ENCODE measurements around the gene GLP1R.
A peak's percentile ranks its signal among the peaks of the same experiment; 100 is the strongest.

The GLP1R gene

DNA sequence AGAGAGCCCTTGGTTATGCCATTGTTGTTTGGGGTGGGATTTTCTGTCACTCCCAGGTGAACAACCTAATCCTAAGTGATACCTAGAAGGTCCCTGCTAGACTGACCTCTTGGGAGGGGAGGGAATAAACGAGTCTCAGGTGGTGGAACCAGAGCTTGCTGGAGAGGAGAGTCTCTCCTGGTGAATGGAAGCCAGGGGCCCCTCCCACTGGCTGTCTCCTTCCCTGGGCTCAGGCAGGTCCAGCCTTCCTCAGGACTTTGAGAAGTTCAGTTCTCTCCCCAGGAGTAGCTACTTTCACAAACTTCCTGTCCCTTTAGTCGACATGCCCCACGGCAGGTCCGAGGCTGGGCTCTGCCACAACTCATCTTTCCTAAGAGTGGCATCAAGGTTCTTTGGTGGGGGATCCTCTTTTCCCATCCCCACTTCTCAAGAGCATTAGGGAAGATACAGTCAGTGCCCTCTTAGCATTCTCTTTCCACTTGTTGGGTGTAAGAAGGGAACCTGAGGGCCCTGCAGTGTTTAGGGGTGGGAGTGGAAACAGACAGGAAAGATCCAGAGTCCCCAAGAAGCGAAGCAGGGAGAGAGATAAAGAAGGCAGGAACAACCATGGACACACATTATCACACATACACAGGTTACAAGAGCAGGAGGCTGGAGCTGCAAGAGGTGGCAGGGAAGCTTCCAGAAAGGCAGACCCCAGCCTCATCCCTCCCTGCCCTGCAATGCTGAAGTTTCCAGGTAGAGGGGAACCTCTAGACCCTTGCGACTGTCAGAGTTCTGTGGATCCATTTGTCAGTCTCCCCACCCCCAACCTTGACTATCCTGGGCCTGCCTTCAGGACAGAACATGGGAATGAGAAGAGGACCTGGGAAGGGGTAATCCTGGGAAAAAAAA lies 900 bp upstream of the GLP1R start:
- no peak for DNase-seq

DNA sequence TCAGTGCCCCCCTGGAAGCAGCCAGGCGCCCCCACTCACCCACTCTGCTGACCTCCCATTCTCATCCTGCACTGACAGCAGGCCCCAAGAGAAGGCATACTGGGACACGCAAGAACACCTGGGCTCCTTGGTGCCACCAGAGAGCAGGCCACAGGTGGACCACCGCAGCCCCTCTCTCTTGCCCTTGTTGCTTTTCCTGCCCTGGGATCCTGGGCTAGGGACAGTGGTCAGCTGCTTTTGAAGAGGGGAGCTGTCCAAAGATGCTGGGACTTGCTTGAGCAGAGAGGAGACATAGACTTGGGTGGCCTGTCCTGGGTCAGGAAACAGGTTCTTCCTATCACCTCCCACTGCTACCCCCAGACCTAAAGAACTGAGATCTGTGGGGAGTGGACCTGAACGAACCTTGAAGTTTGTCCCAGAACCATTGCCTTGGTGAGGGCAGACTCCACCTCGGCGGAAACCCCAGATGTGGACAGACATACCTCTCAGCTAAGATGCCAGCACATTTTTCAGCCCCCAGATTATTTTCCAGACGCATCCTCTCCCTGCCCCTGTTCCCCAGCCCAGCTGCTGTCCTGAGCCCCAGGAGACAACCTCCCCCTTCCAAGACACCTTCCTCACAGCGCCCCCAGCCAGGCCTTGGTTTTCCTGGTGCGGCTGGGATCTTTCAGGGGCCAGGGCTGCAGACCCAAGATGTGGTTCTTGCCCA lies 1.1 kb downstream of the GLP1R start:
- DNase-seq = no peak

DNA sequence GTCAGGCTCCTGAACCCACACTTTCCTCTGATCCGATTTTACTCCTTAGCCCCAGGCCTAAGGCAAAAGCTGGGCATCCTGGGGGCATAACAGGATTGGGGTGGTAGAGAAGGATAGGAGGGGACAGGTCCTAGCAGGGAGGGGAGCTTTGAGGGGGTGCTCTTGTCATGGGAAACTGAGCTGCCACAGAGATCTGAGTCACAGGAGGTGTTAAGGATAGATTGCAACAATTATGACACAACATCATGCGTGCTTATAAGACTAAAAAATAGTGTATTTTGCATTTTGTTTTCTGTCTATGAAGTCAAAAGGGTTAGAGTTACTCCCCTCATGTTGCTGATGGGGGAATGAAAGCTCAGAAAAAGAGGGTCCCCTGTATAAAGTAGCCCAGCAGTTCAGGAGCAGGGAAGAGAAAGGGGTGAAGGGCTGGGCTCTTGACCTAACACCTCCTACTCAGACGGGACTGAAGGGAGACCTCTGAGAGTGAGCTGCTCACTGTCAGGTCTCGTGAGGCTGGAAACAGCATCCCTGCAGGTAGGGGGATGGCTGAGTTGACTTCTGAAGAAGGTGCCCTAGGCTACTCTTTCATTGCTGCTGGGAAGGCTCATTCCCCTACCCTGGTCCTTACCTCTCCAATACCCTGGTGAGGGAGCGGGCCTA lies 2.0 kb downstream of the GLP1R start:
- no peak for DNase-seq

DNA sequence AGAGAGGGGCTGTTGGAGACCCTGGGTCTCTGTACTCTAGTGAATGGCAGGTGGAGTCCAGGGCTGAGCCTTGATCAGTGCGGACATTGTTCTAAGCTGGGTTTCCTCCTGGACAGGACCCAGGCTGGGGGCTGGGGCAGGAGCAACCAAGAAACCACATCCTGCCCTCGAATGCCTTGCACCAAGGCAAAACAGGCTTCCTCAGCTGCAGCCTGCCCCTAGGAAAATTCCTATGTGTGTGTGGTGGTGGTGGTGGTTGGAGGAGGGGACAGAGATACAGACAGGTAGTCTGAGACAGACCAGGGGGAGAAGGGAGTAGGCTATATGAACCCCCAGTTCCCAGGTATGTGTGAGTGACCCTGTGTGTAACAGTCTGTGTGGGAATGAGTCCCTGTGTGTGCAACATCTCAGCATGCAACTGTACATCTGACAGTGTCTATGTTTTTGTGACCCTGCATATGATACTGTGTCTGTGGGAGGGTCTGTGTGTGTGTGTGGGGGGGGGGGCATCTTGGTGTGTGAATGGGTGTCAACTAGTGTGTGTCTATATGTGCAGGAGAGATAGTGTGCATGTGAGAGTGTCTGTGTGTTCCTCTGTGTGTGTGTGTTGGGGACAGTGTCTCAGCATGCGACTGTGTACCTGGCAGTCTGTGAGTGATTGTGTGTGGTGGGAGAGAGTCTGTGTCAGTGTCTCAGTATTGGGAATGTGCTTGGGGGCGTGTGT lies 3.0 kb downstream of the GLP1R start:
- DNase-seq = no peak

DNA sequence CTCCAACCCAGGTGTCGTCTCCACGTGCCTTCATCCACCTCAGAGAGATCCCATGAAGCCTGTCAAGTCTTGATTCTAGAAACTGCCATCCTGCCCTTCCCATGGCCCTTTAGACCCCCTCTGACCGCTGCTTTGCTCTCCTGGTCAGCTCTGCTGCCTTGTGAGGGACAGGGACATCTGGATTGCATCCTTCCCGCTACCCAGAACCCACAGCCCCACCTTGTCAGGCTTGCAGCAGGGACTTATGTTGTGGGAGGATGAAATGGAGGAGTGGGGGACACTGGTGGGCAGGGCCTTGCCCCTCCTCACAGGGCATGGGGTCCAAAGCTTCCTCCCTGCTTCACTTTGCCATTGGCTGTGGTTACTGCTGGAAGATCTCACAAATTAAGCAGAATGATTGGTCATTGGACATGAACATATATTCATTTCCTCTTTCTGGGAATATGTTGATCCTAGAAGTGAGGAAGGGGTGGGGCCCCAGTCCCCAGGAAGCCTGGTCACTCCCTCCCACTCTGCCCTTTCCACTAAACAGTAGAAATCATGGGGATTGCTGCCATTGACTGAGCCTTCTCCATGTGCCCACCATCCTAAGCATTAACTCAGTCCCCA lies 4.5 kb downstream of the GLP1R start:
- DNase-seq = no peak

DNA sequence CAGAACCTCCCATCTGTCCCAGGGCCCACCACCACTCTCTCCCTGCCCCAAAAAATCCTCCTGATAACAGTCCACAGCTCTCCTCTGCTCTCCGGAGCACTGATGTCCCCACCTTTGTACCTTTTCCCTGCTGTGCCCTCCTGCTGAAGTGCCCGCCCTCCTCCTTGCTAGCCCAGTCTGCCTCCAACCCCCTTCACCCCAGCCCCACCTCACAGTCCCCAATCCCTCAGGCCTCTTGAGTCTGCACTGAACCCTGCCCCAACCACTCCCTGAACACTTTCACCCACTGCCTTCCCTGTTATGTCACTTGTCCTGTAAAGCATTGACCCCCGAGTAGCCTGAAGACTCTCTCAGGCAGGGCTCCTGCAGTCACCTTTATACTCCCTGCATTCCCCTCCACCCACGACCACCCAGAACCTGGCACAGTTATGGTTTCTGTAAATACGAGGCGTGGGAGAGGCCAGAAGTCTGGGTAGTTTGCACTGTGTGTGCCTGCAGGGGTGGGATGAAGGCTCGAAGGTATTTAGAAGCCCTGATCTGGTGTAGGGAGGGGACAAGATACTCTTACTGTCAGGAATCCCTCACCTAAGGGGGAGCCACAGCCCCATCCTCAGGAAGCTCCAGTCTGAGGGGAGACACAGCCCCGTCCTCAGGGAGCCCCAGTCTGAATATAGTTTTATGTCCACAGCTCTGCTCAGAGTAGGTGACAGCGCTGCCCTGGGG lies 5.4 kb downstream of the GLP1R start:
- DNase-seq = no peak

DNA sequence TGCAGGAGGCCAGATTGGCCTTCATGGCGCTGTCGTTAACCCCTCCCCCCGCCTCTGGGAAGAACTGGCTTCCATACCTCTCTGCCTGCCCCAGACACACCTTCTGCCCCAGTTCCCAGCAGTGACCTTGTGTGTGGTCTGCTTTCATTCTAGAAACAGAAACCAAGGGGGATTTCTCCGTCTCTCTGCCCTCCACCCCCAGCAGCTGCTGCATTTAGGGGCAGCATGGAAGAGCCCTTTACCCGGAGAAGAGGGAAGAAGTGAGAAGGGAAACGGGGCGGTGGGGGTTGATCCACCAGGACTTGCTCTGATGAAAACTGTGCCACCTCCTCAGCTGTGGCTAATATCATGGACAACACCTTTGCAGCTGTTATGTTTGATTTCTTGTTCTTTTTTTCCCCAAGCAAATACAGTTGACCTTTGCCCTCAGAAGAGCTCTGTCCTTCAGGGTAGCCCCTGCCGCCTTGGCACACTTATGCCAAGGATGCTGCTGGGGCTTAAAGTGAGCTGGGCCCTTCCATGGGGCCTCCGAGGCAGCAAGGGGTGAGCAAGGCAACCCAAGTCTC lies 6.1 kb downstream of the GLP1R start:
- no peak for DNase-seq

DNA sequence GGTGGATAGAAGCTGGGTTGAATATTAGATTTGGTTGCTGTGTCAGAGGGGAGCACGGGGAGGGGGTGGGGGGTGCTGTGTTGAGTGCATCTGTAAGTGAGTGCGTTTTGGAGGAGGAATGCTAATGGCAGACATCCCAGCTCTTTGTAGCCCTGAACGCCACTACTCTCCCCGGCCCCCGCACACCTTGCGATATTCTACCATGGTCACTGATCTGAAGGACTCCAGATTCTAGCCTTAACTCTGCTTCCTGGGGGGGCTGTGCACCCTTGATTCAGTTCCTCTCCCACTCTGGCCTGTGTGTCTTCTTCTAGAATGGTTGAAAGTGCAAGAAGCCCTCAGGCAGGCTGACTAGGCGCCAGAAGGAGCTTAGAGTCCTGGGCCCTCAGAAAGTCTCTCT lies 7.1 kb downstream of the GLP1R start:
- no peak for DNase-seq

DNA sequence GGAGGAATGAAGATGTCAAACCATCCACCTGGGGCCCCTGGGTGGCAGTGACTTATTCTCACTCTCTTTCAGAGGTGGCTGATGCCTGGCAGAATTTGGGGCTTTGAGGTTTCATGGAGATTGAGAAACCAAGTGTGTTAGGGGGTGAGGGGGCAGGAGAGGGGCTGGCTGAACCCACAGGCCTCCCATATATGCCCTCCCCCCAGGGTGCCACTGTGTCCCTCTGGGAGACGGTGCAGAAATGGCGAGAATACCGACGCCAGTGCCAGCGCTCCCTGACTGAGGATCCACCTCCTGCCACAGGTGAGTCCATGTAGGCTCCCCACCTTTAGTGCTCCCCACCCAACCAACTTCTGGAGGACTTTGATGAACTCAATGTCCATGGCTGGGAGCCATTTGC lies 7.6 kb downstream of the GLP1R start:
- no peak for DNase-seq

DNA sequence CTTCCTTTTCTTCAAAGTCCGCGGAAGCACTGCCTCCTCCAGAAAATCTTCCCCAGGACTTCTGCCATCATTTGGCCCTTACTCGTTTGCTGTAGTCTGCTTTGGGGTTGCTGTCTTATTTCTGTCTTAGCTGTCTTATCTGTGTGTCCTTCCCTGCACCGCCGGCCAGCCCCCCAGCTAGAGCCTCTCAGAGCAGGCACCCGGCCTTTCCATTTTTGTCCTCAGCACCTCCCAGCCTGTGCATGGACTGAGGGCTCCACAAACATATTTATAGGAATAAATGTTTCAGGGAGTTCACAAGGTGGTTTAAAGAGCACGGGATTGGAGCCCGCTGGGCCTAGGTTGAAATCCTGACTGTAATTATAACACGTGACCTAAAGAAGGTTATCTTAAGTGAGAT lies 8.1 kb downstream of the GLP1R start:
- DNase-seq = no peak

DNA sequence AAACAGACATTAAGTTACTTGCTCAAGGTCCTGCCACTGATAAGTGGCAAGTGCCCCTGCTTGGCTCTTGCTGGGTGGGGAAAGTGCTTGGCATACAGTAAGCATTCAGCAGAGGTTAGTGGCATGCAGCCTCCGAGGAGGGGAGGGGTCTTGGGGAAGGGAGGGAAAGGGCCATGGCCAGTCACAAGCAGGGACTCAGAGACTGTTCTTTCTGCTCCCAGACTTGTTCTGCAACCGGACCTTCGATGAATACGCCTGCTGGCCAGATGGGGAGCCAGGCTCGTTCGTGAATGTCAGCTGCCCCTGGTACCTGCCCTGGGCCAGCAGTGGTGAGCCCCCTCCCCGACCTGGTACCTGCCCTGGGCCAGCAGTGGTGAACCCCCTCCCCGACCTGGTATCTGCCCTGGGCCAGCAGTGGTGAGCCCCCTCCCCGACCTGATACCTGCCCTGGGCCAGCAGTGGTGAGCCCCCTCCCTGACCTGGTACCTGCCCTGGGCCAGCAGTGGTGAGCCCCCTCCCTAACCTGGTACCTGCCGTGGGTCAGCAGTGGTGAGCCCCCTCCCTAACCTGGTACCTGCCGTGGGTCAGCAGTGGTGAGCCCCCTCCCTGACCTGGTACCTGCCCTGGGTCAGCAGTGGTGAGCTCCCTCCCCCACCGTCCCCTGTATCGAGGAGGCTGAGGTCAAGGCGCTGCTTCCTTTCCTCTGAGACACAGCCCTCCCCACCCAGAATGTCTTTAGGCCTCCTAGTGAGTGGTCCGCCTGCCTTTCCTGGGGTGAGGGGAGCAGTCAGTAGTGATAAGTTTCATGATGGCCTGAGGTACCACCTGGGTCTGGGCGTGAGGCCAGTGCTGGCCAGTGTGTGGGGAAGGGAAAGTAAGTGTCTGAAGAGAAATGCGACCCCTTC lies 8.9 kb downstream of the GLP1R start:
- no peak for DNase-seq

DNA sequence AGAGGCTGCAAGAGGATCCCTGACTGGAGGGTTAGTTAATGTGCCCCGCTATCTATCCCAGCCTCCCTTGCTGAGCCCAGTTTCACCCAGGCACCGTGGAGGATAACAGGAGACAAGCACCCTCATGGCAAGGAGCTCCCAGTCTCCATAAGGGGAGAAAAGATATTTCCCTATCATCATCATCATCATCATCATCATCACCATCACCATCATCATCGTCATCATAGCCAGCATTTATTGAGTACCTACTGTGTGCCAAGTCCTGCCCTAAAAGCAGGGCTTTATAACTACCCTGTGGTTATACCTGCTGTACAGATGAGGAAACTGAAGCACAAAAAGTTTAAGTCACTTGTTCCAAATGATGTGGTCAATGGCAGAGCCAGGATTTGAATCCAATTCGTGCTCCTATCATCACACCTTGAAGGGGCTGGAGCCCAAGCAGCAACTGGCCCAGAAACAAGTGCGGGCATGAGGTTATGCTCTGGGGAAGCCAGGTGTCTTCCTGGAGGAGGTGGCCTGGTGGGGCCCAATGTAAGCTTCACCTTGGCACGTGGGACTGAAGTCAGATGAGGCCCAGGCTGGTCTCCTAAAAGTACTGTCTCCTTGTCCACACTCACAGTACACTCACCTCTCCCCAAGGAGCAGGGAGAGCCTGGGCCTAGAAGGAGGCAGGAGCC lies 10.0 kb downstream of the GLP1R start:
- no peak for DNase-seq

DNA sequence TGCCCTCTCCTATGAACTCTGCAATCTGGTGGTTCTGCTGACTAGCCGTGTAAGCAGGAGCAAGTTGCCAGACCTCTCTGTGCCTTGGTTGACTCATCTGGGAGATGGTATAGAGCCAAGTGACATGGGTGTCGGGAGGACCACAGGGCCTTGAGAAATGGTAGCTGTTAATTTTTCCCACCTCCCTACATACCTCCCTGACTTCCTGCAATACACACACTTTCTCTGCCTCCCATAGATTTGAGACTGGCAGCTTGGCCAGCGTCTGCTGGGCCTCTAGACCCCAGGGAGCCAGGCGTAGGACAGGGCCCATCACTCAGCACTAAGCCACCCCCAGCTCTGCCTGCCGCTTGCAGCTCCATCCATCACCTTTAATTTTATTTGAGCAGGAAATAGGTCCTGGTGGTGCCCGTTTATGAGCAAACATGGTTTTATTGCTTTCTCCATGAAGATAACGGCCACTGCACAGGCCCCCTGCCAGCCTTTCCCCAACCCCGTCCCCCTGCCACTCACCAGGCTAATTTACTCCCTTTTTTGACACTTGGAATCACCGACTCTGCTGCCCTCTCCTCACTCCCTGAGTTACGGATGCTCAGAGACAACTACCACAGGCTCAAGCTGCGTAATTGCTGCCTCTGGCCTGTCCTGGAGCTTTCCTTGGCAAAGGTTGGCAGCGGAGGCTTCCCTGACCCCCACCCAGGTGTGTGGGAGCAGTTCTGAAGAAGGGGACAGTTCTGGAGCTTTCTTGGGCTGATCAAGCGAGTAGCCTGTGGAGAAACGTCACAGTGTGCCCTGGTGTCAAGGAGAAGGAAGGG lies 11.1 kb downstream of the GLP1R start:
- DNase-seq = peak; percentile 84

DNA sequence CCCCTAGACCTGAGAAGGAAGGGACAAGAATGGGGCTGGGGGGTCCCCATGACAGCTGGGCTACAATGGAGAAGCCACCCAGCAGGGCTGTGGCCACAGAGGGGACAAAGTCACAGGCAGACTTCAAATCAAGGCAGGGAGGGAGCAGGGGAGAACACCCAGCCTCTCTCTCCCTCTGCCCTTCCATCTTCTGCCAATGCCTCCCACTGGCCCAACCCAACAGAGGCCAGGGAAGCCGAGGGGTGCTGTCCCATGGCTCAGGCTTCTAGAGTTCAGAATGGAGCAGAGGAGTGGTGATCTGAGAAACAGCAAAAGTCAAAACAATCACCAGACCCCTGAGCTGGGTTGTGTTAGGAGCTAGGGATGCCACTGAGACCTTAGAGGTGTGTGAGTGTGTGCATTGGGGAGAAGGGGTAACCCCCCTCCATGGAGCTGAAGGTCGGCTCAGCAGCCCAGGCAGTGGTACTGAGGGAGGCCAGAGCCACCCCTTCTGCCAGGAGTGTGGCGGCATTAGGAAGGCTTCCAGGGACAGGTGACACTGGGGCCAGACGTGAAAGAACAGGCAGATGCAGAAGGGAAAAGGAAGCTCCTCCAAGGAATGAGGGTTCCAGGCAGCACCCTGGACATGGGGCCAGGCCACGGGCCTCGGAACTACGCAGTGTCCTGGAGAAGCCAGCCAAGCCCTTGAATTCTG lies 12.0 kb downstream of the GLP1R start:
- no peak for DNase-seq

DNA sequence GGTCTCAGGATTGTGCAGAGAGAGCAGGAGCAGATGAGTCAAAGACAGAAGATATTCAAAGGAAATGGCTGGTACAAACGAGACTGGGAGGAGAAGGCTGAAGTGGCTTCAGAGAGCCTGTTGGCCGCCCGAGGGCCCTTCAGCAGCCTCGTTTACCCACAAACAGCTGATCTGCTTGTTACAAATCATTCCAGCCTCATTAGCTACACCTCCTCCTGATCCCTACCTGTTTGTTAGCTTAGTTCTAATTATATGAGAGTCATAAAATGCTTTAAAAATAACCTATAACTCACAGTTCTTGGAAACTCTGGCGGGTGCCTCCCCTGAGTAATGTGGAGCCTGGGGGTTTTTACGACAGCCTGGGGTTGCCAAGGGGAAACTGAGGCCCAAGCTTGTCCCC lies 12.6 kb downstream of the GLP1R start:
- no peak for DNase-seq

DNA sequence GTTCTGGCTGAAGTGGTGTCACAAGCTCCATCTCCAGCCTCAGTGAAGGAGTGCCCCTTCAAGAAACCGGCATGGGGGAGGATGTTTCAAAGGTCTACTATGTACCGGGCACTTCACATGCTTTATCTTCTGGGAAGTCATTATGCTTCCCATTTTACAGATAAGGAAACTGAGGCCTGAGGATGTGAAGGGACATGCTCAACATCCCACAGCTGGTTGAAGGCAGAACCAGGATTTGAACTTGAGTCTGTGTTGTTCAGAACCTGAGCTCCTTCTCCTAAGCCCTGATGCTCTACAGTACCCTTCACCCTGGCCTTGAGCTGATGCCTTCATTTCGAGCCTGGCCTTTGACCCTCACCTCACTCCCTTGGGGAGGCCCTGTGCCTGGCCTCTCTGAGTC lies 13.0 kb downstream of the GLP1R start:
- no peak for DNase-seq

DNA sequence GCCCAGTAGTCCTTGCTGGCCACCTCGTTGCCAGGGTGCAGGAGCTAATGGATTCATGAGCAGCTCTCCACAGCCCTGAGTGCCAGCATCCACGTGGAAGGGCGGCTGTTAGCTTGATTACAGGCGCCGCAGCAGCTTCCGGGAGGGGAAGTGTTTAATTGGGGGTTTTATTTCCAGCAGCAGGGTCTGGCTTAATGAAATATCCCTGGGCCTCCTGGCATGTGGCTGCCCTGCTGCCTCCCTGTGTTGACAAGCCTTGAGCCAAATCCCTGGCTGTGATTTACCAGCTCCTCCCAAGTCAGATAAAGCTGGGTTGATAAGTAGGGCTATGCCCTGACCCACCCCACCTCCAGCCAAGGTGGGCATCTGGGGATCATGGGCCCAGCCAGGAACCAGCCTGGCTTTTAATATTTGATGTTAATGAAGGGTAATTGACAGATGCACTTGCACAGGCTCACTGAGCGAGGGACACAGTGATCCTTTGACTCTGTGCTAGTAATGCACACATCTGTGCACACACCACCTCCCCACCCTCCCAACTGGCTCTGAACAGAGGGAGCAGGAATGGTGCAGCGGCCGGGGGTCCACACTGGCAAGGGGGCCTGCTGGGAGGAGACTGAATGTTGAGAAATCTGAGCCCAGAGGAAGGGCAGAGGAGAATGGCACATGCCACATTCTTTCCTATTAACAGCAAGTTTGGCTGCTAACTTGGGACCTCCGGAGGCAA lies 13.6 kb downstream of the GLP1R start:
- peak; percentile 81 for DNase-seq

DNA sequence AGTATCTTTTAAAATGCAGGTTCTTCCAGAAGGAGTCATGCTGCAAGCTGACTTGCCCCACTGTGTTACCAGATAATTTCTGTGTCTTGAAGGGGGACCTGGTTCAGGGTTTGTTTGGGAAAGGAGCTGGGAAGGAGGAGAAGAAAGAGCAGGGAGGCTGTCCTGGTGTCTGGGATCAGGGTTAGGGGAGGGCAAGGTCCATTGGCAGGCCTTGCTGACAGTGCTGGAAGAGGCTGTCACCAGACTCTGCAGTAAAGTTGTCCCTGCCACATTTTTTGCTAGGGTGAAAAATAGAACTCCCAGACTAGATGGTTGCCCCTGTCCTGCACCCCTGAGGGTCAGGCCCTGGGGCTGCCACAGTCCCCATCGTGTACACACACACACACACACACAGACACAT lies 14.9 kb downstream of the GLP1R start:
- no peak for DNase-seq

Data from COR-L47 (cell line).